ENCODE measurements around the gene BEST3.
"Not testable (repeated sequence)": the region's sequence is repeated elsewhere in the genome, so short reads cannot be mapped to it uniquely, and the experiment has no call there.

BEST3 gene

GRCh38 chr12:69645031-69645430, 54.1 kb downstream of the BEST3 start:
- no peak for DNase-seq

GRCh38 chr12:69644511-69644910, 54.6 kb downstream of the BEST3 start:
- DNase-seq = no peak

GRCh38 chr12:69642531-69642930, 56.6 kb downstream of the BEST3 start:
- no peak for DNase-seq

GRCh38 chr12:69641546-69641945, 57.6 kb downstream of the BEST3 start:
- no peak for DNase-seq

- DNase-seq = peak in 1 of 2 experiments; percentile 76
Measured at GRCh38 chr12:69639400-69640016, 59.6 kb downstream of the BEST3 start.

- DNase-seq = no peak
Measured at GRCh38 chr12:69633061-69633460, 66.0 kb downstream of the BEST3 start.

- peak in 1 of 2 experiments; percentile 11 for DNase-seq
Measured at GRCh38 chr12:69630191-69630590, 68.9 kb downstream of the BEST3 start.

- no peak for DNase-seq
Measured at GRCh38 chr12:69627501-69627900, 71.6 kb downstream of the BEST3 start.

GRCh38 chr12:69623970-69624369, 75.1 kb downstream of the BEST3 start:
- DNase-seq = no peak

- no peak for DNase-seq
Measured at GRCh38 chr12:69621551-69621950, 77.6 kb downstream of the BEST3 start.

- no peak for DNase-seq
Measured at GRCh38 chr12:69620921-69621320, 78.2 kb downstream of the BEST3 start.

- DNase-seq = no peak
Measured at GRCh38 chr12:69620077-69620476, 79.0 kb downstream of the BEST3 start.

- DNase-seq = no peak
Measured at GRCh38 chr12:69619050-69619449, 80.1 kb downstream of the BEST3 start.

GRCh38 chr12:69616025-69616424, 83.1 kb downstream of the BEST3 start:
- DNase-seq = no peak

GRCh38 chr12:69613351-69613750, 85.8 kb downstream of the BEST3 start:
- no peak for DNase-seq

GRCh38 chr12:69610729-69611128, 88.4 kb downstream of the BEST3 start, which contains the start of gene LRRC10:
Gene LRRC10 (minus strand): TSS chr12:69610907. CDS start chr12:69610838, 69 bp downstream.
- DNase-seq = no peak

- DNase-seq = no peak
Measured at GRCh38 chr12:69610126-69610525, 89.0 kb downstream of the BEST3 start.

GRCh38 chr12:69608114-69608513, 91.0 kb downstream of the BEST3 start:
- no peak for DNase-seq

GRCh38 chr12:69604275-69604674, 94.8 kb downstream of the BEST3 start:
- DNase-seq = not testable (repeated sequence)

All from NCI-H526 (cell line).